HG03135 (cell line): ENCODE measurements around the gene RIMBP3B.
"Not testable (repeated sequence)": the region's sequence is repeated elsewhere in the genome, so short reads cannot be mapped to it uniquely, and the experiment has no call there.

Source experiments
- ATAC-seq: cut with Tn5 transposase; IDR thresholded peaks from one replicate; pipeline ENCODE4 v1.9.1; 2021; ENCODE audit warnings: mild to moderate bottlenecking, moderate library complexity; ENCODE audit not compliant: unreplicated experiment

The RIMBP3B gene

DNA sequence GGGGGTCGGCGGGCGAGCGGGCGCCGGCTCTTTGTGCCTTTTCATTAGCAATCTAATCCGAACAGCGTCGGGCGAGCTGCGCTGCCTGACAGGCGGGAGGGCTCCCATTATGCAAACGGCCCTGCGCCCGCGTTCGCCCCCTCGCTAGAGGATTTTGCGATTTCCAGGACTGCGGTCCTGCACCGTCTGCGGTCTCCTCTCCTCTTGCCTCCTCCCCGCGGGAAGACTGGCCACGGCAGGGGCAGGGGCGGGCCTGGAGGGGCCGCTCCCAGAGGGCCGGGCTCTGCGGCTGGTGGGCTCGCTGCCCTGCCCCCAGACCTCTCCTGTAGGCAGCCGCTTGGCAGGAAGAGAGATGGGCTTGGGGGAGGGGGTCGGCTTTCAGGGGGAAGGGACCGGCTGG, 34.3 kb downstream of the RIMBP3B start:
- ATAC-seq = peak; percentile 40

GRCh38 chr22:21418974-21419638, 35.6 kb downstream of the RIMBP3B start:
- not testable (repeated sequence) for ATAC-seq

GRCh38 chr22:21420180-21420763, 36.7 kb downstream of the RIMBP3B start:
- ATAC-seq = not testable (repeated sequence)

DNA sequence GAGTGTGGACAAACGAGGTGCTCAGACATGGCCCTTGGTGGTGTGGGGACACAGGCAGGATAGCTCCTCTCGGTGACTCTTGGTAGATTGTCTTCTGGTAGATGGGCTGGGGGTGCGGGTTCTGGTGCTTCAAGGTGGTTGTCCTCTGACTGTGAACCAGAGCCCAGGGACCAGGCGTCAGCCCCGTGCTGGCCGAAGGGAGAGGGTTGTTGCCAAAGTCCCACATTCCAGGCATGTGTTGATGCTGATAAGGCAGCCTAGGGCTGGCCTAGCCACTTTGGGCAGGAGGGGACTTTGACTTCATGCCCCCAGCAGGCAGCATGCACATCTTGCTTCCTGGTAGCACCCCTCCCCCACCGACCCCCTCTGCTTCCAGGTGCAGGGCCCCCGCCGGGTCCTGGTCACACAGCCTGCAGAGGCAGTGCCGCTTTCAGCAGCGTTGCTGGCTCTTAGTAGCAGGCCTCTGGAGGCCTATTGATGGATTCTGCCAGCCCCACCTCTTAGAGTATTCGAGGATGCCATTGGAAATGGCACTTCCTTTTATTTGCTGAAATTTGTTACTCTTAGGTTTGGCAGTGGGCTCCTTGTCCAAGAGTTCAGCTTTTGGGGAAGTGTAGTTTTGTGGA, 40.6 kb downstream of the RIMBP3B start:
- ATAC-seq = not testable (repeated sequence)

GRCh38 chr22:21434378-21435233, 51.1 kb downstream of the RIMBP3B start:
- ATAC-seq = not testable (repeated sequence)

GRCh38 chr22:21435998-21436810, 52.7 kb downstream of the RIMBP3B start:
- not testable (repeated sequence) for ATAC-seq

DNA sequence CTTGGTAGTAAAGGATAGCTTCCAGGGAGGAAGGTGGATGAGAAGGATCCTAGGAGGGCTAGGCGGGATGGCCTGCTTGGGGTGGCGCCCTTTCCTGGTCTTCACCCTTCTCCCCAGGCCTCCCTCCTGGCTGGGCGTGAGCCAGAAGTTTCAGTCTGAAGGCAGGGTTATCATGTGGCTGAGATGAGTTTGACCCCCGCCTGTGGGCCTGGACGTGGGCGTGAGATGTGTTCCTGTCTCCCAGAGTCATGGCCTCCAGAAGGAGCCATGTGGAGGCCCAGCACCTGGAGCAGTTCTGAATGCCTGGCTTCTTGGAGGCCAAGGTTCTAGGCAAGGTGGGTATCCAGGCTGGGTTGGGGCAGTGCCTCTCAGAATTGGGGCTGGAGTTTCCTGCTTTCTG, 54.5 kb downstream of the RIMBP3B start:
- ATAC-seq = not testable (repeated sequence)
